Neutrophil (primary cell): ENCODE measurements around the gene CLSTN2.

Experiments used
- H3K27ac ChIP-seq: fragments of 200-600 bp; sonication (generic); 2 replicates; pipeline ENCODE4 v1.5.1; 2016; ENCODE audit warnings: mild to moderate bottlenecking, moderate library complexity
- H3K27me3 ChIP-seq: fragments of 200-600 bp; sonication (generic); 2 replicates; pipeline ENCODE4 v1.6.0; 2016; ENCODE audit warnings: mild to moderate bottlenecking
- H3K36me3 ChIP-seq: fragments of 200-600 bp; sonication (generic); 2 replicates; pipeline ENCODE4 v1.5.1; 2017
- H3K4me1 ChIP-seq, 2 experiments: fragments of 200-600 bp in 1 of 2; sonication (generic) in 1 of 2; 1 replicate in 1 of 2; 2 replicates in 1 of 2; pipeline versions ENCODE4 v1.5.1 to v1.6.1; 2013 to 2016; ENCODE audit warnings: low read depth in 1 of 2, low read length in 1 of 2, mild to moderate bottlenecking in 1 of 2, moderate library complexity in 1 of 2; ENCODE audit not compliant: control insufficient read depth in 1 of 2, insufficient read depth in 1 of 2
- H3K4me3 ChIP-seq, 2 experiments: fragments of 200-600 bp in 1 of 2; sonication (generic) in 1 of 2; 1 replicate in 1 of 2; 2 replicates in 1 of 2; pipeline ENCODE4 v1.5.1; 2013 to 2016; ENCODE audit warnings: low read depth in 1 of 2, low read length in 1 of 2, mild to moderate bottlenecking in 1 of 2, moderate library complexity in 1 of 2
- H3K9me3 ChIP-seq: fragments of 200-600 bp; sonication (generic); 2 replicates; pipeline ENCODE4 v1.5.1; 2016
- CTCF ChIP-seq: fragments of 200-600 bp; sonication (generic); IDR thresholded peaks from 2 replicates; pipeline ENCODE4 v1.5.1; 2016; ENCODE audit warnings: antibody characterized with exemption

CLSTN2 gene

GRCh38 chr3:140572334-140572733 lies 637.3 kb downstream of the CLSTN2 start:
- no peaks in the 10 kb centered on the region for H3K9me3 ChIP-seq
- no peaks in the 10 kb centered on the region for H3K27me3 ChIP-seq
- TF ChIP-seq CTCF = no peak
- no peak overlapping the region for H3K4me3 ChIP-seq
- H3K27ac ChIP-seq = no peak overlapping the region
- no peaks in the 10 kb centered on the region for H3K36me3 ChIP-seq
- no peaks in the 10 kb centered on the region for H3K4me1 ChIP-seq

GRCh38 chr3:140573011-140573410 lies 638.0 kb downstream of the CLSTN2 start:
- Histone ChIP-seq H3K9me3 (no peaks in the 10 kb centered on the region), H3K27ac (no peak overlapping the region), H3K36me3 (no peaks in the 10 kb centered on the region), H3K4me1 (no peaks in the 10 kb centered on the region), H3K4me3 (no peak overlapping the region), H3K27me3 (no peaks in the 10 kb centered on the region)
- no peak for TF ChIP-seq CTCF

DNA sequence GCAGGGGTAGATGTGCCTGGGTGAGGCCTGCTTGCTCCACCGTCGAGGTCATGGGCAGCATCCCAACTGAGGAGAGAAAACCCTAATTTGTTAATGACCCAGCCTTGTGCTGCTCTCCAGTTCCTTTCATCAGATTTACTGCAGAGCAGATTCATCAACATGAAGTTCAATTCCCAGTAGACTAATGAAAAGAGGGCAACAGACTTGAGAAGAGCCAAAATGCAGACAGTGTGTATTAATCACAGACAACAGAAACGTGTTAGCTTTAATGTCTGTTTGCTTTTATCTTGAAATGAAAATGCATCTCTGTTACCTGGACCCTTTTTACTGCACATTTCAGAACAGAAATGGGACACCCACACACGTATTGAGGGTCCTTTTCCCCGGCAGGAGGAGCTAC lies 639.4 kb downstream of the CLSTN2 start:
- H3K9me3 ChIP-seq = no peaks in the 10 kb centered on the region
- no peaks in the 10 kb centered on the region for H3K27me3 ChIP-seq
- H3K27ac ChIP-seq = no peak overlapping the region
- no peaks in the 10 kb centered on the region for H3K4me1 ChIP-seq
- TF ChIP-seq CTCF = no peak
- H3K36me3 ChIP-seq = no peaks in the 10 kb centered on the region
- H3K4me3 ChIP-seq = no peak overlapping the region

DNA sequence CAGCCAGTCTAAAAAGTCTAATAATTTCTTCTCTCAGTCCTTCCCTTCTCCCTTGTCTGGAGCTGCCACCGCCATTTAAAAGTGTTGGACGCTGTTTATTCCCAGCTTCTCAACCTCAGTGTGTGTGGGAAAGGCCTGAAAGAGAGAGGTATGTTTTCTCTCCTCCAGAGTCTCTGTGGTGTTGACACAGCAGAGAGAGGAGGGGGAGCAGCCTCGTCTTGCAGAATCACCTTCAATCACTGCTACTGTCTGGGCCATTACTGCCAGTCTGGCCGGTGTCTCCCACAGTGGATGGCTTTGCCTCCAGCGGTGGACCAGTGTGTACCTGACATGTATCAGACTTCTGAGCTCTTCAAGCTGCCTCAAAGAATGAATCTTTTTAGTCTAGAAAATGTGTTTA lies 641.5 kb downstream of the CLSTN2 start:
- no peak overlapping the region for H3K4me3 ChIP-seq
- H3K36me3 ChIP-seq = no peaks in the 10 kb centered on the region
- no peaks in the 10 kb centered on the region for H3K27me3 ChIP-seq
- no peaks in the 10 kb centered on the region for H3K9me3 ChIP-seq
- no peak overlapping the region for H3K27ac ChIP-seq
- no peak for TF ChIP-seq CTCF
- H3K4me1 ChIP-seq = no peaks in the 10 kb centered on the region

DNA sequence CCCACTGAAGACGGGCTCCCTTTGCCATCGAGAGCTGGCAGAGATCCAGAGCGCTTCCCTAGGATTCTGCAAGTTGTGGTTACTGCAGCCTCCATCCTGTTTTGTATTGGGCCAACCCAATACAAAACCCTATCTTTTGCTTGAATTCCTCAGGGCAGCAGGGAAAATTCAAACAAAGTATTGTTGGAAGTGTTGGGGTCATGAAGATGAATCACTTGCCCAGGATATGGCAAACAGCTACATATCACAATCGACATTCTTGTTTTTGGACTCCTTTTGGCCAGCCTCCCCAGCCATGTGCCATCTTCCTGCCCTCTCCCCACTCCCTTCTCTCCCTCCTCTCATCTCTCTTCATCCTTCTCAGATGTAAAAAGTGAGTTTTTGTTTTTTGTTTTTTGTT lies 642.9 kb downstream of the CLSTN2 start:
- Histone ChIP-seq H3K27ac (no peak overlapping the region), H3K4me1 (no peaks in the 10 kb centered on the region), H3K27me3 (no peaks in the 10 kb centered on the region), H3K36me3 (no peaks in the 10 kb centered on the region), H3K9me3 (no peaks in the 10 kb centered on the region), H3K4me3 (no peak overlapping the region)
- no peak for TF ChIP-seq CTCF

DNA sequence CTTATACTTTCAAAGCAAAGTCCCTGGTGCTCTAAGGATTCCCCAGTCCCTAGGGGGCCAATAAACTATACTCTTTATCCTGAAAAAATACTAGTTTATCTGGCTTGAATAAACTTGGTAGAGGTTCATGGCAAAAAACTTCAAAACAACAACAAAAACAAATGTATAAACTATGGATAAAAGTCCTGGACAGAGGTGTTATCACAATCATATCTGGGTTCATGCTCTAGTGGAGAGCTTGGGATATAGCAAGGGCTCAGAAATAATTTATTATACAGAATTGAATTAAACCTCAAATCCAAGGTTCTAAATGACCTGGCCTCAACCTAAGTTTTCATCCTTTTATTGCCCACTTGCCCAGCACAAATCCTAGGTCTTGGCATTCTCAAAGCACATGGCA lies 644.3 kb downstream of the CLSTN2 start:
- Histone ChIP-seq H3K4me3 (no peak overlapping the region), H3K27ac (no peak overlapping the region), H3K36me3 (no peaks in the 10 kb centered on the region), H3K27me3 (no peaks in the 10 kb centered on the region), H3K9me3 (no peaks in the 10 kb centered on the region), H3K4me1 (no peaks in the 10 kb centered on the region)
- TF ChIP-seq CTCF = no peak
